ENCODE measurements around the gene BOLL. TPM values are rescaled to one million over a fixed set of nuclear protein-coding genes. Genes with fewer than 3 reads are reported as not detected.
"Not testable (repeated sequence)": the region's sequence is repeated elsewhere in the genome, so short reads cannot be mapped to it uniquely, and the experiment has no call there.

BOLL gene
- total RNA-seq, 4 donors from 2014 or later = not detected

GRCh38 chr2:197711578-197711977 lies 73.5 kb downstream of the BOLL start:
- TF ChIP-seq, protein P1, sequence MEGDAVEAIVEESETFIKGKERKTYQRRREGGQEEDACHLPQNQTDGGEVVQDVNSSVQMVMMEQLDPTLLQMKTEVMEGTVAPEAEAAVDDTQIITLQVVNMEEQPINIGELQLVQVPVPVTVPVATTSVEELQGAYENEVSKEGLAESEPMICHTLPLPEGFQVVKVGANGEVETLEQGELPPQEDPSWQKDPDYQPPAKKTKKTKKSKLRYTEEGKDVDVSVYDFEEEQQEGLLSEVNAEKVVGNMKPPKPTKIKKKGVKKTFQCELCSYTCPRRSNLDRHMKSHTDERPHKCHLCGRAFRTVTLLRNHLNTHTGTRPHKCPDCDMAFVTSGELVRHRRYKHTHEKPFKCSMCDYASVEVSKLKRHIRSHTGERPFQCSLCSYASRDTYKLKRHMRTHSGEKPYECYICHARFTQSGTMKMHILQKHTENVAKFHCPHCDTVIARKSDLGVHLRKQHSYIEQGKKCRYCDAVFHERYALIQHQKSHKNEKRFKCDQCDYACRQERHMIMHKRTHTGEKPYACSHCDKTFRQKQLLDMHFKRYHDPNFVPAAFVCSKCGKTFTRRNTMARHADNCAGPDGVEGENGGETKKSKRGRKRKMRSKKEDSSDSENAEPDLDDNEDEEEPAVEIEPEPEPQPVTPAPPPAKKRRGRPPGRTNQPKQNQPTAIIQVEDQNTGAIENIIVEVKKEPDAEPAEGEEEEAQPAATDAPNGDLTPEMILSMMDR (IDR thresholded peaks at IDR 0.05) = no peak
- DNase-seq (ENCODE audit: low spot score) (no peak), ATAC-seq (ENCODE audit: low FRiP score) (no peak)

DNA sequence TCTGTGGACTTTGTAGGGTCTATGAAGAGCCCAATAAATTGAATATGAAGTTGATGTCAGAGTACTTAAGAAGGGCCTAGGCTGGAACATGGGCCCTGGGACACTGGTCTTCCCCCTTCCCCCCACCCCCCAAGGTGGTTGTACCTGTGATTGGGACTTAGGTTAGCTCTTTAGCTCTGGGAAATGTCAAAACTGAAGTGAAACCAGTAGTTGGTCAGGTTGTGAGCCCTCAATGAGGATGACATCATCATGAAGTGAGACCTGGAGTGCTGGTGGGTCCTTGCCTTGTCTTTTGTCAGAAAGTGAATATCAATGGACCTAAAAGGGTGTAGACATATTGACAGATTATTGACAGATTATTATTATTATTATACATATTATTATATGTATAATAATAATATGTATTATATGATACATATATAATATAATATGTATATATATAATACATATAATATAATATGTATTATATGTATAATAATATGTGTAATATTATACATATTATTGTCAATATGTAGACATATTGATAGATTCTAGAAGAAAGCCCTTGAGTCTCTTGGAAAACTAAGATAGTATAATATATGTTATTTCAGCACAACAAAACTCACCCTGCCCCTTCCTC lies 74.6 kb downstream of the BOLL start:
- ATAC-seq (ENCODE audit: low FRiP score) (no peak), DNase-seq (ENCODE audit: low spot score) (no peak)
- TF ChIP-seq, protein P1 (IDR thresholded peaks at IDR 0.05) = no peak

GRCh38 chr2:197709140-197709539 lies 76.0 kb downstream of the BOLL start:
- ATAC-seq (ENCODE audit: low FRiP score); DNase-seq (ENCODE audit: low spot score): not testable (repeated sequence)

GRCh38 chr2:197708331-197708730 lies 76.8 kb downstream of the BOLL start:
- TF ChIP-seq, protein P1 (IDR thresholded peaks at IDR 0.05) = no peak
- DNase-seq (ENCODE audit: low spot score) (no peak), ATAC-seq (ENCODE audit: low FRiP score) (no peak)

- TF ChIP-seq, protein P1 (IDR thresholded peaks at IDR 0.05) = peak in 1 of 3 donors; percentile 17
- DNase-seq (ENCODE audit: low spot score) (no peak), ATAC-seq (ENCODE audit: low FRiP score) (no peak)
Measured at GRCh38 chr2:197707316-197708213, 77.6 kb downstream of the BOLL start.

DNA sequence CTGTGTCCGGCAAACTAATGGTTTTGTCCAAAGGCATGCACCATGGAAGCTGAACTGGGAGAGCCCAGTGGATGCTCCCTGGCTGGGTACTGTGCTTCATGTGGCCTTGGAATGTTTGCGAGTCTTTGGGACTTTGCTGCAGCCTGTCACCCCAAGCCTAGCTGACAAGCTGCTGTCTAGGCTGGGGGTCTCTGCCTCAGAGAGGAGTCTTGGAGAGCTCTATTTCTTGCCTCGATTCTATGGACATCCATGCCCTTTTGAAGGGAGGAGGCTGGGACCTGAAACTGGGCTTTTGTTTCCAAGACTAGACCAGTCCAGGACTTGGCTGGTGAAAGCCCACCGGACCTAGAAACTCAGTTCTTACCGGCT lies 78.3 kb downstream of the BOLL start:
- TF ChIP-seq, protein P1 (IDR thresholded peaks at IDR 0.05) = no peak
- DNase-seq (ENCODE audit: low spot score) (no peak), ATAC-seq (ENCODE audit: low FRiP score) (no peak)

DNA sequence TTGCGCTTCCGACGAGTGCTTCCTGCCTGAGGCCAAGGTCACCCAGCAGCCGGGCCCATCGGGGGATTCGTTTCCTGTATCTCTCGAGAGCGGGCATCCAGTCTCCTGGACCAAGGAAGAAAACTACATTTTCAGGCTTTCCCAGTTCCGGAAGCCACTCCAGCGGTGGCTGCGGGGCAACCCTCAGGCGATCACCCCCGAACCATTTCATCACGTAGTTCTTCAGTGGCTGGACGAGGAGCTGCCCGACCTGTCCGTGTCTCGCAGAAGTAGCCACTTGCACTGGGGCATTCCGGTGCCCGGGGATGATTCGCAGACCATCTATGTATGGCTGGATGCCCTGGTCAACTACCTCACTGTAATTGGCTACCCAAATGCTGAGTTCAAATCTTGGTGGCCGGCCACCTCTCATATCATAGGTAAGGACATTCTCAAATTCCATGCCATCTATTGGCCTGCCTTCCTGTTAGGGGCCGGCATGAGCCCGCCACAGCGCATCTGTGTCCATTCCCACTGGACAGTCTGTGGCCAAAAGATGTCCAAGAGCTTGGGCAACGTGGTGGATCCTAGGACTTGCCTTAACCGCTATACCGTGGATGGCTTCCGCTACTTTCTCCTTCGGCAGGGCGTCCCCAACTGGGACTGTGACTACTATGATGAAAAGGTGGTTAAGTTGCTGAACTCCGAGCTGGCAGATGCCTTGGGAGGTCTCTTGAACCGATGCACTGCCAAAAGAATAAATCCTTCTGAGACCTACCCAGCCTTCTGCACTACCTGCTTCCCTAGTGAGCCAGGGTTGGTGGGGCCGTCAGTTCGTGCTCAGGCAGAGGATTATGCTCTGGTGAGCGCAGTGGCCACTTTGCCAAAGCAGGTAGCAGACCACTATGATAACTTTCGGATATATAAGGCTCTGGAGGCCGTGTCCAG lies 78.9 kb downstream of the BOLL start:
- DNase-seq (ENCODE audit: low spot score) = peak; percentile 22
- peak; percentile 16 for ATAC-seq (ENCODE audit: low FRiP score)
- TF ChIP-seq, protein P1 (IDR thresholded peaks at IDR 0.05) = no peak

Measured in omental fat pad (tissue), 4 donors.